Stimulated activated naive B cell treated with anti-CD40 and anti-IgM and Interleukin-4, amounts not matched to agents 10 μg/mL and 1 μg/mL and 100 μg/mL, for 72 hours (primary cell): ENCODE measurements around the gene CSMD2.

ENCODE experiments used
- ATAC-seq, 2 donors: fragments of 150-1000 bp; cut with Tn5 transposase; replicated peaks; 2 replicates each; pipeline ENCODE4 v1.10.0; 2021; ENCODE audit warnings: moderate library complexity in 1 of 2
- DNase-seq: peaks from one replicate; pipeline ENCODE4 v3.0.0; 2021
- H3K27ac Mint-ChIP-seq: one replicate; pipeline ENCODE4 v1.8.0; 2022; ENCODE audit warnings: mild to moderate bottlenecking, mixed read lengths
- H3K27me3 Mint-ChIP-seq, 2 donors: one replicate each; pipeline ENCODE4 v1.8.0; 2022; ENCODE audit warnings: mixed read lengths in 2 of 2
- H3K36me3 Mint-ChIP-seq, 2 donors: one replicate each; pipeline ENCODE4 v1.8.0; 2022; ENCODE audit warnings: mixed read lengths in 2 of 2, mild to moderate bottlenecking in 1 of 2
- H3K4me1 Mint-ChIP-seq, 2 donors: one replicate each; pipeline ENCODE4 v1.8.0; 2022; ENCODE audit warnings: mixed read lengths in 2 of 2, mild to moderate bottlenecking in 1 of 2
- H3K4me3 Mint-ChIP-seq, 2 donors: one replicate each; pipeline ENCODE4 v1.8.0; 2022; ENCODE audit warnings: mild to moderate bottlenecking in 2 of 2, mixed read lengths in 2 of 2, moderate library complexity in 1 of 2
- H3K9me3 Mint-ChIP-seq, 2 donors: one replicate each; pipeline ENCODE4 v1.8.0; 2022; ENCODE audit warnings: mixed read lengths in 2 of 2, mild to moderate bottlenecking in 1 of 2

CSMD2 gene

DNA sequence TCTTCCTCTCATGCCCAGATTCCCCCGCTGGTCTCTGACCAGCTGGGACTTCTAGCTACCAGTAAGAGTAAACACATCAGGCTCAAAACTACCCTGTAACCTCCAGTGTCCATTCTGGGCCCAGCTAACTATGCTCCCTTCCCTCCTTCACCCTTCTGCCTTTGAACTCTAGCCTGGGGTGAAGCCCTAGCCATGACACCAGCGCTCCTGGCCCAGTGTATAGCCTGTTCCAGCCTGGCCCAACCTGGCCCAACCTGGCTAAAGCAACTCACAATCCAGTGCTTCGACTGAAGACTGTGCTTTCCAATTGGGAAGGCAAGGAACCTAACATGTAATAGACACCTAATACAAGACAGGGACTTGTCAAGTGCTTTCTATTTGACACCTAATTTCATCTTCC, 27.6 kb downstream of the CSMD2 start:
- Mint-ChIP-seq H3K9me3 (peaks cover 0 to 1% of the 10 kb centered on the region in 2 donors), H3K4me3 (no peak overlapping the region), H3K27me3 (peaks cover 5 to 6% of the 10 kb centered on the region in 2 donors), H3K27ac (no peak overlapping the region), H3K36me3 (no peaks in the 10 kb centered on the region), H3K4me1 (peaks cover 0 to 3% of the 10 kb centered on the region in 2 donors)
- ATAC-seq (no peak), DNase-seq (no peak)

- DNase-seq (no peak), ATAC-seq (no peak)
- peaks cover 10 to 11% of the 10 kb centered on the region in 2 donors for H3K27me3 Mint-ChIP-seq
- H3K27ac Mint-ChIP-seq, result no peak overlapping the region
- H3K9me3 Mint-ChIP-seq, result peaks cover 0 to 4% of the 10 kb centered on the region in 2 donors
- no peaks in the 10 kb centered on the region for H3K36me3 Mint-ChIP-seq
- no peaks in the 10 kb centered on the region for H3K4me1 Mint-ChIP-seq
- no peak overlapping the region for H3K4me3 Mint-ChIP-seq
These were observed 32.9 kb downstream of the CSMD2 start for GRCh38 chr1:34132161-34132420.

DNA sequence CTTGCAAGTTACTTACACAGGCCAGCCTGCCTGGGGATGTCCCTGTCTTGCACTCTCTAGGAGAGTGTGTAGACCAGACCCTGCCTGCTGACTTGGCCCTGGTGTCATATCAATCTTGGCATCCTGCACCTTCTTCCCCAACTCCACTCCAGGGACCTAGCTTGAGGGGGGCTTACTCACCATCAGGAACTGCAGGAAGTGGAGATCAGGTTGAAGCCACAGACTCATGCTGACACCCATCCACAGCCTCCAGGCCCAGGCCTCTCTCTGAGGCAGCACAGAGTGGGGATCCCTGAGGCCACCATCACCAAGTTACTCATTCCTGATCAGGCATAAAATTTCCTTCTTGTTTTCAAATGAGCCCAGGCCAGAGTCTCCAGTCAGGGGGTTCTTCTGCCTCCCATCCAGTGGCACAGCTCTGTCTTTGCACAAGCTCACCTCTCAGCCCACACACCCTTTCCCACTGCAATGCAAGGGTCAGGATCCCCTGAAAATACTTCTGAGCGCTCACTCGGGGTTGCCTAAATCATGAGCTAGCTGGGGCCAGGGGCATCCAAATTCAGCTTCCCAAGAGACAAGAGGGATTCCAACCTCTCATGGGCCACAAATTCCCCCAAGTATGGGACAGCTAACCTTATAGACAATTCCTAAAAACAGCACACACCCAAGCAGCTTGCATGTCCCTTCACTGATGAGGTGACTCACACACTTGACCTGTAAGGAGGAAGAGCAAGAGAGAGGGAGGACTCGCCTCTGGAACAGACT, 33.5 kb downstream of the CSMD2 start:
- no peaks in the 10 kb centered on the region for H3K4me1 Mint-ChIP-seq
- no peak for ATAC-seq
- H3K9me3 Mint-ChIP-seq, result peaks cover 0 to 3% of the 10 kb centered on the region in 2 donors
- DNase-seq, result no peak
- H3K27ac Mint-ChIP-seq, result no peak overlapping the region
- no peak overlapping the region for H3K4me3 Mint-ChIP-seq
- H3K36me3 Mint-ChIP-seq, result no peaks in the 10 kb centered on the region
- peaks cover 11 to 12% of the 10 kb centered on the region in 2 donors for H3K27me3 Mint-ChIP-seq

- Mint-ChIP-seq H3K4me1 (no peaks in the 10 kb centered on the region), H3K4me3 (no peak overlapping the region), H3K27me3 (peaks cover 11 to 18% of the 10 kb centered on the region in 2 donors), H3K27ac (no peak overlapping the region), H3K9me3 (peaks cover 0 to 3% of the 10 kb centered on the region in 2 donors), H3K36me3 (no peaks in the 10 kb centered on the region)
- ATAC-seq (no peak), DNase-seq (no peak)
These were observed 34.7 kb downstream of the CSMD2 start for GRCh38 chr1:34130306-34130705.

- Mint-ChIP-seq H3K27me3 (peaks cover 11 to 22% of the 10 kb centered on the region in 2 donors), H3K4me1 (no peaks in the 10 kb centered on the region), H3K4me3 (no peak overlapping the region), H3K27ac (no peak overlapping the region), H3K9me3 (peaks cover 0 to 3% of the 10 kb centered on the region in 2 donors), H3K36me3 (no peaks in the 10 kb centered on the region)
- DNase-seq, result no peak
- no peak for ATAC-seq
These were observed 35.4 kb downstream of the CSMD2 start for GRCh38 chr1:34129630-34130029.

DNA sequence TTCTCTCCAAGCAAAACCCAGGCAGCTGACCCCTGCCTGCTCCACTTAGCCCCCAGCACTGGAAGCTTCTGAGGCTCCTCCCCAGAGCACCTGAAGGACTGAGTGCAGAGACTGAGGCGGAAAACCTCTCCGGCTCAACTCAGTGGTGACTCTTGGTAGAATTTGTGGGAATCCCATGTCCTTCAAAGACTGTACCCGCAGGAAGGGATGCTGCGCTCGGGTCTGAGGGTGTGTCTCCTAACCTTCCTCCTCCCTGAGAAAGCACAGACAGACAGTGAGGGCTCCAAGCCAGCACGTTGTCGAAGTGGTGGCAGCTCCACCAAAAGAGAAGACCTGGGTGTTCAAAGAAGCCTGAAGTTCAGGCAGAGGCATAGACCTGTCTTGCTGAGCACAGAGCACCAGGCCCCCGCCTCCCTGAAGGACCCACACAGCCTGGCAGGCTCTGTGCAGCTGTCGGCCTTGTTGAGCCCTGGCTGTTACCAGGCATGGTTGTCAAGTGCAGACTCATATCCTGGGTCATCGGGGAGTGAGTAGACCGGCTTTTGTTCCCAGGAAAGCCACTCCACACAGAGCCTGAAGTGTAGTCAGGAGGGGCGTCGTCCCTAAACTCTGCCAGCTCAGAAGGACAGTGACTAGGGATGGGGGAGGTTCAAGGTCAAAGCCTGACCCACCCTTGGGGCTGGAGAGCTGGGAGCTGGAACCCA, 36.7 kb downstream of the CSMD2 start:
- no peaks in the 10 kb centered on the region for H3K4me1 Mint-ChIP-seq
- no peaks in the 10 kb centered on the region for H3K36me3 Mint-ChIP-seq
- H3K27me3 Mint-ChIP-seq, result peaks cover 11 to 22% of the 10 kb centered on the region in 2 donors
- no peak overlapping the region for H3K27ac Mint-ChIP-seq
- H3K4me3 Mint-ChIP-seq, result no peak overlapping the region
- peaks cover 0 to 3% of the 10 kb centered on the region in 2 donors for H3K9me3 Mint-ChIP-seq
- no peak for ATAC-seq
- DNase-seq, result no peak

DNA sequence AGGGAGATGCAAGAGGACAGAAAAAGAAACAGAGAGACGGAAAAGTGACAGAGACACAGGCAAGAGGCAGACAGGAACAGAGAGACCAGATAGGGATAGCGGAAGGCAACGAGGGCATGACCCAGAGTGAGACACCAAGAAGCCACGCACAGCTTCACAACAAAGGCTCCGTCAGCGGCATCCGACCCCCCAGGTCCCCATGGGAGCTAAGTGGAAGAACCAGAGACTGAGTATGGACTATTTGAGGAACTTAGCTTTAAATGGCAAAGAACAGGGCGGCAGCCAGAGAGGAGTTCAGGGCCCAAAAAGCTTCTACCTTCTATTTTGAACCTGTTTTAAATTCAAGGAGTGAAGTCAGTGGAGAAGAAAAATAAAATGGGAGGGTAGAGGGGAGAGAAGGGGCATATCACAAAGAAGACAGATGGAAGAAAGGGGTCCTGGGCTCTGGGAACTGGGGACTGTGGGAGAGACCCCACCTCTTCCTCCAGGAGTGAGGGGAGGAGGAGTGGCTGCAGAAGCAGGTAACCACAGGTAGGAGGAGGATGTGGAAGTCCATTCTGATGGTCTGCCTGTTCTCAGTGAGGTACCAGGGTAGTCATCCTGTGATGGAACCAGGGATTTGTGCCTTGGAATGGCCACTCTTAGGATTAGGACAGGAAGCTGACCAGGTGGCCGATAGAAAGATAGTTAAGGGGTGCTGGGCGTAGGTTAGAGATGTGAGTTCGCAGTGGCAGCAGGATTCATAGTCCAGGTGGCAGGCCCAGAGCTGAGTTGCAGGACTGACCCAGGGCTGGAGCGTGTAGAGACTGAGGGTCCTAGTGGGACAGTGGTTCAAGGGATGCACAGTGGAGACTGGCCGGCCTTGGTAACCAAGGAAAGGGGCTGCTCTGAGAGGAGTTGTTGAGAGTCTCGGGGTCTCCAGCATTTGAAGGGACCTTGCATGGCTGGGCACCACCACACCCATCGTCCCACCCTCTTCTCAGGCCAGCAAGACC, 37.7 kb downstream of the CSMD2 start:
- no peak overlapping the region for H3K27ac Mint-ChIP-seq
- peaks cover 11 to 22% of the 10 kb centered on the region in 2 donors for H3K27me3 Mint-ChIP-seq
- no peak for ATAC-seq
- H3K36me3 Mint-ChIP-seq, result no peaks in the 10 kb centered on the region
- peaks cover 3% of the 10 kb centered on the region in 2 donors for H3K9me3 Mint-ChIP-seq
- no peak for DNase-seq
- no peak overlapping the region for H3K4me3 Mint-ChIP-seq
- no peaks in the 10 kb centered on the region for H3K4me1 Mint-ChIP-seq

- ATAC-seq (no peak), DNase-seq (no peak)
- Mint-ChIP-seq H3K27me3 (peaks cover 11 to 22% of the 10 kb centered on the region in 2 donors), H3K9me3 (peaks cover 3 to 4% of the 10 kb centered on the region in 2 donors), H3K4me1 (no peaks in the 10 kb centered on the region), H3K4me3 (no peak overlapping the region), H3K36me3 (no peaks in the 10 kb centered on the region), H3K27ac (no peak overlapping the region)
These were observed 38.5 kb downstream of the CSMD2 start for GRCh38 chr1:34126486-34126885.

DNA sequence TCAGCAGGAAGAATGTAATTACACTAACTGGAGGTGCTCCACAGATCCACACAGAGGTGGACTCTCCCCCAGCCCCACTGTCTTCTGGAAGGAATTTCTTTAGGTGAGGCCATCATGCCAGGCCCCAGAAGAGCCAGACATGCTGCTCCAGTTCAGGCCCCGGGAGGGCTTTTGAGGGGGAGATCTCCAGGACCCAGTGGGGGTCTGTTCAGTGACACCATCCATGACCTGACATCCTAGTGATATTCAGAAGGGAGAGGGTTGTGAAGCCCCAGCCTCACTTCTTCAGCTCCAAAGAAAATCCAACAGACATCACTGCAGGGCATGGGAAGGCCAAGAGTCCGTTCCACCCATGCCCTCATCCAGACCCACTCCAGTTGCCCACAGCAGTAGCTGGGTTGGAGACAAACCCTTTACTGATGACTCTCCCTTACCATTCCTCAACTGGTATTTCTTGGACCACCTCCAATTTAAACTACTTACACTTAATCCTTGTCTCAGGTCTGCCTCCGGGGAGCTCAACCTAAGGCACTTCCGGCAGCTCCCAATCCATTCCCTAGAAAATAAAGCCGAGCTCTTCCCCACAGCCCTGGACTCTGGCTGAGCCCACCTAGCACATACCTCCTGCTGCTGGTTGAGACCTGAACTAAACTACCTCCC, 39.2 kb downstream of the CSMD2 start:
- H3K27ac Mint-ChIP-seq, result no peak overlapping the region
- ATAC-seq, result no peak

GRCh38 chr1:34122080-34122932, 42.7 kb downstream of the CSMD2 start:
- no peak for ATAC-seq
- no peak overlapping the region for H3K27ac Mint-ChIP-seq
- H3K4me1 Mint-ChIP-seq, result no peaks in the 10 kb centered on the region
- no peak overlapping the region for H3K4me3 Mint-ChIP-seq
- no peaks in the 10 kb centered on the region for H3K36me3 Mint-ChIP-seq
- H3K9me3 Mint-ChIP-seq, result peaks cover 4 to 6% of the 10 kb centered on the region in 2 donors
- H3K27me3 Mint-ChIP-seq, result peaks cover 8 to 18% of the 10 kb centered on the region in 2 donors
- DNase-seq, result no peak

More for the DNA sequence above, 39.2 kb downstream of the CSMD2 start:
- Mint-ChIP-seq H3K9me3 (peaks cover 2 to 4% of the 10 kb centered on the region in 2 donors), H3K36me3 (no peaks in the 10 kb centered on the region), H3K4me1 (no peaks in the 10 kb centered on the region), H3K27me3 (peaks cover 11 to 22% of the 10 kb centered on the region in 2 donors), H3K4me3 (no peak overlapping the region)
- no peak for DNase-seq

DNA sequence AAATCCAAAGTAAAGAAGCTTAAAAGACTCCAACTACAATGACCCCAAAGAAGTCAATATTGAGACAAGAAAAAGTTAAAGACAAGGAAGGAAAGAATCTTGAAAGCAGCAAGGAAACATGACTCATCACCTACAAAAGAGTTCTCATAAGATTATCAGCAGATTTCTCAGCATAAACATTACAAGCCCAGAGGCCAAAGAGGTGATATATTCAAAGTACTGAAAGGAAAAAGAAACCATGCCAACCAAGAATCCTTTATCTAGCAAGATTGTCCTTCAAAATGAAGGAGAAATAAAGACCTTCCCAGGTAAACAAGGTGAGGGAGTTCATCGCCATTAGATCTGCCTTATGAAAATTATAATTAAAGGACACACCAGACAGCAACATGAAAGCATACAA, 49.8 kb downstream of the CSMD2 start:
- Mint-ChIP-seq H3K4me1 (no peaks in the 10 kb centered on the region), H3K27me3 (no peaks in the 10 kb centered on the region), H3K9me3 (peaks cover 14 to 26% of the 10 kb centered on the region in 2 donors)

DNA sequence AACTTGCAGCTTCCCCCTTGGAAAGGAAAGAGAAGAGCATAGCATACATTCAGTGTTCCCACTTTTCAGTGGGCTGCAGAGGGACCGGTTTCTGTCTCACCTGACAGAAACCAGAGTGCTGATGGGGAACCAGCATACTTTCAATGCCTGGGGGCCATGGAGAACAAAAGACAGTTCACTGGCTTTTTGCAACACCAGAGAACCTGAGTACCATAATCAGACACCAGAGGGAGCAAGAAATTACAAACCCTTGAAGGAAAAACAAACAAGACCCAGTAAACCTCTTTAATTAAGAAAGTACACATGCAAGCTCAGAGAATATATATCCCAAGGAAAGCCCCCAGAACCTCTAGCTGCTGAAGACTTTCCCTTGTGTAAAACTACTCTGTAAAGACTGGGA, 51.1 kb downstream of the CSMD2 start:
- H3K4me3 Mint-ChIP-seq, result no peak overlapping the region
- H3K36me3 Mint-ChIP-seq, result peaks cover 0 to 4% of the 10 kb centered on the region in 2 donors
- DNase-seq (no peak), ATAC-seq (no peak)
- H3K27me3 Mint-ChIP-seq, result no peaks in the 10 kb centered on the region
- no peak overlapping the region for H3K27ac Mint-ChIP-seq
- peaks cover 14 to 24% of the 10 kb centered on the region in 2 donors for H3K9me3 Mint-ChIP-seq
- no peaks in the 10 kb centered on the region for H3K4me1 Mint-ChIP-seq

More for the DNA sequence above, 49.8 kb downstream of the CSMD2 start:
- Mint-ChIP-seq H3K4me3 (no peak overlapping the region), H3K36me3 (peaks cover 0 to 4% of the 10 kb centered on the region in 2 donors), H3K27ac (no peak overlapping the region)
- no peak for ATAC-seq
- no peak for DNase-seq

GRCh38 chr1:34113362-34113761, 51.7 kb downstream of the CSMD2 start:
- Mint-ChIP-seq H3K36me3 (peaks cover 0 to 4% of the 10 kb centered on the region in 2 donors), H3K4me3 (no peak overlapping the region), H3K9me3 (peaks cover 14 to 24% of the 10 kb centered on the region in 2 donors), H3K27ac (no peak overlapping the region), H3K4me1 (no peaks in the 10 kb centered on the region), H3K27me3 (peaks cover 0 to 4% of the 10 kb centered on the region in 2 donors)
- ATAC-seq, result no peak
- no peak for DNase-seq
